Common myeloid progenitor, CD34-positive (primary cell): ENCODE data around the gene CFAP206. TPM values are rescaled to one million over a fixed set of nuclear protein-coding genes. Genes with fewer than 3 reads are reported as not detected.
A peak's percentile ranks its signal among the peaks of the same experiment; 100 is the strongest.

Experiments used
- CTCF ChIA-PET: fragments of 350-600 bp; sonication (Branson Sonifier 250); formaldehyde crosslinking; loops from one replicate; lab custom pipeline; 2021; ENCODE audit warnings: antibody characterized with exemption; lab: Charles Lee
- POLR2A ChIA-PET: fragments of 350-600 bp; sonication (Branson Sonifier 250); formaldehyde crosslinking; loops from one replicate; lab custom pipeline; 2021; ENCODE audit warnings: antibody characterized with exemption; lab: Charles Lee
- DNase-seq, 3 donors: peaks; one replicate each; pipeline versions ENCODE4 v3.0.0 to v3.0.0-alpha.2; 2013
- H3K27ac ChIP-seq, 2 experiments: 1 replicate in 1 of 2; 2 replicates in 1 of 2; pipeline ENCODE4 v1.7.0; 2013; ENCODE audit warnings: inconsistent platforms in 2 of 2, low read length in 2 of 2, mild to moderate bottlenecking in 2 of 2, low read depth in 1 of 2, moderate library complexity in 1 of 2; ENCODE audit not compliant: severe bottlenecking in 2 of 2, insufficient read depth in 1 of 2, poor library complexity in 1 of 2
- H3K27me3 ChIP-seq, 5 experiments: replicated peaks in 2 of 5; 1 replicate in 3 of 5; 2 replicates in 2 of 5; pipeline versions ENCODE4 v1.6.1 to v1.7.0; 2013; ENCODE audit warnings: low read length in 4 of 5, mild to moderate bottlenecking in 2 of 5, moderate library complexity in 2 of 5, inconsistent platforms in 1 of 5; ENCODE audit not compliant: insufficient read depth in 5 of 5, control insufficient read depth in 4 of 5
- H3K36me3 ChIP-seq, 4 experiments: 1 replicate in 2 of 4; 2 replicates in 2 of 4; pipeline versions ENCODE4 v1.6.1 to v1.7.0; 2013; ENCODE audit warnings: low read length in 3 of 4, control low read depth in 1 of 4, mild to moderate bottlenecking in 1 of 4; ENCODE audit not compliant: control insufficient read depth in 4 of 4, insufficient read depth in 4 of 4
- H3K4me1 ChIP-seq, 4 experiments: 1 replicate in 3 of 4; 2 replicates in 1 of 4; pipeline versions ENCODE4 v1.6.1 to v1.7.1; 2013; ENCODE audit warnings: low read length in 3 of 4, mild to moderate bottlenecking in 3 of 4, control low read depth in 1 of 4, inconsistent platforms in 1 of 4, moderate library complexity in 1 of 4; ENCODE audit not compliant: control insufficient read depth in 4 of 4, insufficient read depth in 4 of 4; ENCODE audit errors: control extremely low read depth in 1 of 4
- H3K4me3 ChIP-seq, 7 experiments: 1 replicate in 4 of 7; 2 replicates in 3 of 7; pipeline versions ENCODE4 v1.5.1 to v1.7.0; 2013; ENCODE audit warnings: mild to moderate bottlenecking in 7 of 7, low read length in 6 of 7, moderate library complexity in 6 of 7, inconsistent platforms in 2 of 7, low read depth in 2 of 7, control low read depth in 1 of 7; ENCODE audit not compliant: insufficient read depth in 4 of 7, control insufficient read depth in 1 of 7; ENCODE audit errors: extremely low read depth in 1 of 7
- H3K9me3 ChIP-seq, 5 experiments: 1 replicate in 4 of 5; 2 replicates in 1 of 5; pipeline versions ENCODE4 v1.6.1 to v1.7.1; 2013; ENCODE audit warnings: low read length in 4 of 5, mild to moderate bottlenecking in 2 of 5, inconsistent platforms in 1 of 5, low read depth in 1 of 5, moderate library complexity in 1 of 5; ENCODE audit not compliant: control insufficient read depth in 4 of 5, insufficient read depth in 2 of 5; ENCODE audit errors: control extremely low read depth in 1 of 5
- WGBS: methylation state at CpG from one replicate; pipeline ENCODE4 v1.1.5; 2013; ENCODE audit not compliant: insufficient coverage; 5-methylcytosine and 5-hydroxymethylcytosine counted together
- polyA plus RNA-seq: library from polyadenylated mRNA; unstranded; fragments of 120-200 nt; gene quantifications from one replicate; pipeline ENCODE4 v1.2.1, GENCODE V29; 2013

The CFAP206 gene, protein sequence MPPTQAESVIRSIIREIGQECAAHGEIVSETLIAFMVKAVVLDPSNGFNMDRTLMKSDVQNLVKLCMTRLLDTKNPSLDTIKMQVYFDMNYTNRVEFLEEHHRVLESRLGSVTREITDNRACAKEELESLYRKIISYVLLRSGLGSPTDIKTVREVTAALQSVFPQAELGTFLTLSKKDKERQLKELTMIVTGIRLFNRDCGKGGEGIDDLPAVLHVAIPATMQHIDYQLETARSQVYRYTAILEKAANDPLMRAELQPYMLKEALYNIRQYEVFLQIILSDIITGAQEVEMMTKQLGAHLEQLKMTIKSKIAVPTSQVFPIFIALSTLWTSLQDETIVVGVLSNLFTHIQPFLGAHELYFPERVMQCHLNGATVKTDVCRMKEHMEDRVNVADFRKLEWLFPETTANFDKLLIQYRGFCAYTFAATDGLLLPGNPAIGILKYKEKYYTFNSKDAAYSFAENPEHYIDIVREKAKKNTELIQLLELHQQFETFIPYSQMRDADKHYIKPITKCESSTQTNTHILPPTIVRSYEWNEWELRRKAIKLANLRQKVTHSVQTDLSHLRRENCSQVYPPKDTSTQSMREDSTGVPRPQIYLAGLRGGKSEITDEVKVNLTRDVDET
- 0.07 TPM for polyA plus RNA-seq

DNA sequence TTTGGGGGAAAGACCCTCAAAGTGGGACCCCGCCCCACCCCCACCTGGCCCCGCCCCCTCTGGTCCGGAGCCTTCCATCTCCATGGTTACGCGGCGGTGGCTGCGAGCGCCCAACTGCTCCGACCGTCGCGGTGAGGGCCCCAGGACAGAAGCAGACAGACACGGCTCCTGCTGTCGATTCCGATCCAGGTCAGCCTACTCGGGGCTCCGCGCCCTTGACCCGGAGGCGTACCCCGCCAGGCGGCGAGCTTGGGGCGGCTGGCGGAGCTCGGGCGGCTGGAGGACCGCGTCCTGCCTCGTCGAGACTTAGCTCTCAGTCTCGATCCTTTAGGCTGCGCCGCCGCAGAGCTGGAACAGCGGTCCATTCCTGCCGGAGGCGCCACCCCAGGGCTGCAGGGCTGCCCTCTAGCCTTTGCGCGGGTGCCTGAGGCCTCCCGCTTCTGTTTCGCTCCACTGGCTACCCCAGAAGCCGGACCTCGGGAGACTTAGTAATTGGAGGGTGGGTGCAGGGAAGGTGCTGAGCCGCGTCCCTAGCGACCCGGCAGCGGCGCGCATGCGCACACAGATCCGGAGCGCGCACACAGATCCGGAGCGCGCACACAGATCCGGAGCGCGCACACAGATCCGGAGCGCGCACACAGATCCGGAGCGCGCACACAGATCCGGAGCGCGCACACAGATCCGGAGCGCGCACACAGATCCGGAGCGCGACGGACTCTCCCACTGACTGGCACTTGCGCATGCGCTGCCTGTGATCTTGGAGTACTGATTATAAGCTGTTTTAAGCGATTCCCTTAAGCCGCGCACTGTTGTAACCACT is at the start of gene CFAP206:
Gene CFAP206 (plus strand): TSS at position 72 of the 820 bp plus-strand sequence. CDS start 1,868 bp downstream, outside the sequence.
- Histone ChIP-seq H3K4me1 (peaks cover 3 to 15% (median 6%) of the 10 kb centered on the region in 4 experiments), H3K4me3 (peak within 1 kb of the TSS; percentile 75 to 97 (median 93)), H3K9me3 (no peaks in the 10 kb centered on the region), H3K27me3 (peaks cover 0 to 3% (median 0%) of the 10 kb centered on the region in 5 experiments), H3K27ac (peak within 1 kb of the TSS; percentile 66 to 84), H3K36me3 (no peaks in the 10 kb centered on the region)
- peak; percentile 82 to 92 (median 90) for DNase-seq
- CTCF ChIA-PET, result interaction anchor here (1.1 to 1.6 kb wide), 2 partner anchors 15 to 1463 kb away, joined by 3 to 8 read pairs; no protein-coding TSS in a partner anchor
- WGBS, result 0% methylated on average over 57 of the region's 82 CpGs
- POLR2A ChIA-PET, result no interaction called here

- no peaks in the 10 kb centered on the region for H3K4me1 ChIP-seq
- H3K27me3 ChIP-seq, result no peaks in the 10 kb centered on the region
- no peak overlapping the region for H3K4me3 ChIP-seq
- peaks cover 0 to 15% (median 7%) of the 10 kb centered on the region in 5 experiments for H3K9me3 ChIP-seq
- ChIA-PET POLR2A (no interaction called here), CTCF (no interaction called here)
- DNase-seq, result peak; percentile 19 to 60 (median 34)
- no peaks in the 10 kb centered on the region for H3K36me3 ChIP-seq
- H3K27ac ChIP-seq, result no peak overlapping the region
- 79% methylated on average over 3 of the region's 5 CpGs for WGBS
Observed at GRCh38 chr6:87364602-87365252, 43.0 kb upstream of the CFAP206 start.

GRCh38 chr6:87366072-87366827 is 41.5 kb upstream of the CFAP206 start:
- 94% methylated on average over 2 of the region's 4 CpGs for WGBS
- no peaks in the 10 kb centered on the region for H3K4me1 ChIP-seq
- peaks cover 0 to 15% (median 7%) of the 10 kb centered on the region in 5 experiments for H3K9me3 ChIP-seq
- ChIA-PET CTCF (no interaction called here), POLR2A (no interaction called here)
- H3K4me3 ChIP-seq, result no peak overlapping the region
- H3K27me3 ChIP-seq, result no peaks in the 10 kb centered on the region
- H3K27ac ChIP-seq, result no peak overlapping the region
- no peaks in the 10 kb centered on the region for H3K36me3 ChIP-seq
- DNase-seq, result no peak

DNA sequence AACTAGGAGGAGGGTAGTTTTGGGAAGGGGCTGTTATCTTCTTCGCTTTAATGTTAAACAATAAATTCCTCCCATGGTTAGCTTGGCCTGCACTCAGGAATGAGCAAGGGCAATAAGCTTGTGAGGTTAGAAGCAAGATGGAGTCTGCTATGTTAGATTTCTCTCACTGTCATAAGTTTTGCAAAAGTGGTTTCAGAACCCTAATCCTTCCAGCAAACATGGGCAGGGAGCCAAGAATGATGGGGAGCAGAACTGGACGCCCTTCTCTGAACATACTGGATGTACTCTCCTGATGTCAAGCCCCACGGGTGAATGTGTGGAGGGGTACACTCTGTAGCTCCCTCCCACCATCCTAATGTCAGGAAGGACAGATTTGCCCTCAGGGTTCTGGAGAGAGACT is 40.9 kb upstream of the CFAP206 start:
- Histone ChIP-seq H3K27ac (no peak overlapping the region), H3K9me3 (peaks cover 0 to 15% (median 7%) of the 10 kb centered on the region in 5 experiments), H3K36me3 (no peaks in the 10 kb centered on the region), H3K4me3 (no peak overlapping the region), H3K4me1 (no peaks in the 10 kb centered on the region), H3K27me3 (no peaks in the 10 kb centered on the region)
- POLR2A ChIA-PET, result no interaction called here
- DNase-seq, result no peak
- CTCF ChIA-PET, result no interaction called here
- 93% methylated on average over 3 of the region's 3 CpGs for WGBS

DNA sequence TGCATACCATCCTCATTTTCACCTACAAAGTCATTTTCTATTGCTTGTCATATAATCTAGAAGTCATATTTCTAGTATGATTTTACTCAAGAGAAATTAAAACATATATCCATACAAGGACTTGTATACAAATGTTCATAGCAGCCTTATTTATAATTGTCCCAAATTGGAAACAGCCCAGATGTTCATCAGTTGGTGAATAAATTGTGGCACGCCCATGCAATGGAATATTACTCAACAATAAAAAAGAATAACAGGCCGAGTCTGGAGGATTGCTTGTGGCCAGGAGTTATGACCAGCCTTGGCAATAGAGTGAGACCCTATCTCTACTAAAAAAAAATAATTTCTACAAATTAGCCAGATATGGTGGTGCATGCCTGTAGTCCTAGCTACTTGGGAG is 34.4 kb upstream of the CFAP206 start:
- Histone ChIP-seq H3K9me3 (peaks cover 0 to 11% (median 8%) of the 10 kb centered on the region in 5 experiments), H3K27me3 (no peaks in the 10 kb centered on the region), H3K36me3 (no peaks in the 10 kb centered on the region), H3K4me1 (no peaks in the 10 kb centered on the region), H3K4me3 (no peak overlapping the region), H3K27ac (no peak overlapping the region)
- no peak for DNase-seq
- WGBS, result no CpG with 5 or more reads among the region's 2 CpGs
- ChIA-PET POLR2A (no interaction called here), CTCF (no interaction called here)

- no peak for DNase-seq
- Histone ChIP-seq H3K9me3 (peaks cover 0 to 6% (median 0%) of the 10 kb centered on the region in 5 experiments), H3K27ac (no peak overlapping the region), H3K4me3 (no peak overlapping the region), H3K36me3 (no peaks in the 10 kb centered on the region), H3K4me1 (no peaks in the 10 kb centered on the region), H3K27me3 (no peaks in the 10 kb centered on the region)
- no CpG with 5 or more reads among the region's 2 CpGs for WGBS
- CTCF ChIA-PET, result no interaction called here
- POLR2A ChIA-PET, result no interaction called here
Observed at GRCh38 chr6:87375315-87375714, 32.5 kb upstream of the CFAP206 start.
